Naive thymus-derived CD8-positive, alpha-beta T cell (primary cell): ENCODE measurements around the gene TBC1D22A. TPM values are rescaled to one million over a fixed set of nuclear protein-coding genes. Genes with fewer than 3 reads are reported as not detected.
A peak's percentile ranks its signal among the peaks of the same experiment; 100 is the strongest.

ENCODE experiments used
- ATAC-seq, 2 donors: fragments of 150-1000 bp; cut with Tn5 transposase in 1 of 2; sonication (Bioruptor Pico), chemical (Tn5 transposase) in 1 of 2; 1 replicate in 1 of 2; 2 replicates in 1 of 2; pipeline ENCODE4 v1.10.0; 2021; ENCODE audit warnings: mild to moderate bottlenecking in 2 of 2, moderate library complexity in 2 of 2
- POLR2A ChIA-PET: fragments of 350-600 bp; sonication (Branson Sonifier 250); formaldehyde crosslinking; loops from one replicate; lab custom pipeline; 2021; ENCODE audit warnings: antibody characterized with exemption; lab: Charles Lee
- DNase-seq, 10 donors: peaks; one replicate each; pipeline versions ENCODE4 v3.0.0 to v3.0.0-alpha.2; 2020 to 2022
- H3K27ac Mint-ChIP-seq, 10 donors: one replicate each; pipeline ENCODE4 v1.8.0; 2020 to 2022; ENCODE audit warnings: mild to moderate bottlenecking in 10 of 10, mixed read lengths in 10 of 10, moderate library complexity in 4 of 10, inconsistent platforms in 1 of 10
- H3K27me3 Mint-ChIP-seq, 5 donors: one replicate each; pipeline ENCODE4 v1.8.0; 2021 to 2022; ENCODE audit warnings: mixed read lengths in 5 of 5
- H3K36me3 Mint-ChIP-seq, 3 donors: one replicate each; pipeline ENCODE4 v1.8.0; 2020 to 2022; ENCODE audit warnings: mixed read lengths in 3 of 3, mild to moderate bottlenecking in 2 of 3, inconsistent platforms in 1 of 3
- H3K4me1 Mint-ChIP-seq, 4 donors: one replicate each; pipeline ENCODE4 v1.8.0; 2021 to 2022; ENCODE audit warnings: mixed read lengths in 4 of 4
- H3K4me3 Mint-ChIP-seq, 10 donors: one replicate each; pipeline ENCODE4 v1.8.0; 2020 to 2022; ENCODE audit warnings: mild to moderate bottlenecking in 10 of 10, mixed read lengths in 10 of 10, moderate library complexity in 6 of 10, inconsistent platforms in 1 of 10
- H3K9me3 Mint-ChIP-seq, 9 donors: one replicate each; pipeline ENCODE4 v1.8.0; 2020 to 2022; ENCODE audit warnings: mixed read lengths in 9 of 9, mild to moderate bottlenecking in 3 of 9, inconsistent platforms in 1 of 9, moderate library complexity in 1 of 9
- polyA plus RNA-seq, 3 donors: library from polyadenylated mRNA; unstranded; fragments of 300-500 nt; fragmentation: Illumina TruSeq; gene quantifications; one replicate each; pipeline ENCODE4 v1.2.3, GENCODE V29; 2021
- total RNA-seq, 8 experiments: library from RNA in 2 of 8; stranded (reverse) in 2 of 8; gene quantifications; one replicate each; pipeline ENCODE4 v1.2.3 and lab custom pipeline; 2021 to 2026

The TBC1D22A gene
- total and polyA plus RNA-seq, 5 experiments from 2014 or later = 23.0 to 57.2 (median 24.6) TPM

GRCh38 chr22:46875089-46875488 lies 112.6 kb downstream of the TBC1D22A start:
- Mint-ChIP-seq H3K4me3 (no peak overlapping the region), H3K27me3 (no peaks in the 10 kb centered on the region), H3K36me3 (peaks cover 18 to 43% (median 38%) of the 10 kb centered on the region in 3 donors), H3K27ac (no peak overlapping the region), H3K9me3 (peaks cover 6 to 34% (median 19%) of the 10 kb centered on the region in 9 donors), H3K4me1 (peaks cover 27 to 40% (median 33%) of the 10 kb centered on the region in 4 donors)
- DNase-seq = no peak
- ATAC-seq = no peak
- POLR2A ChIA-PET = no interaction called here

DNA sequence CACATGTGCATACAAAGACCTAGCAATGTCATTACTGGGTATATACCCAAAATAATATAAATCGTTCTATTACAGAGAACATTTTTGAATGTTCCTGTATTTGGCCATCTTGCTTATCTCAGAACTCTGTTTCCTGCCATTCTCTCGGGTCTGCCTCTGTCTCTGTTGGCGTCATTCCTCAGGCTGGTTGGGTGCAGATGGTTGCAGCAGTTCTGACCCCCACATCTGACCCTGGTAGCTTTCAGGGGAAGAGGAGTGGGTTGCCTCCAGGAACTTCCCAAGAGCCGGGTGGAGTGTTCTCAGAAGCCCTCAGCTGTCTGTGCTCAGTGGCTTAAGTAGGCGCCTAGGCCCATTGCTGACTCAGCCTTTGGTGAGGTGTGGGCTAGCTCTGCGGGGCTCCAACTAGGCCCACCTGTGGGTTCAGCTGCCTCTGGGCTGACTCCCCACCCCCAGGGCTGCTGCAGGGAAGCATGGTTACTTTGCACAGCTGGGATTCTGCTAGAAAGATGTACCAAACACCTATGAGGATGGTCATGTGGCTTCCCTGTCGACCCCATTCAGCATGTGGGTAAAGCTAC lies 114.0 kb downstream of the TBC1D22A start:
- Mint-ChIP-seq H3K27ac (peak overlapping the region in 4 of 10 donors; percentile 7 to 73 (median 11)), H3K9me3 (peaks cover 4 to 21% (median 11%) of the 10 kb centered on the region in 9 donors), H3K36me3 (peaks cover 5 to 40% (median 24%) of the 10 kb centered on the region in 3 donors), H3K4me3 (no peak overlapping the region), H3K27me3 (no peaks in the 10 kb centered on the region), H3K4me1 (peaks cover 35 to 44% (median 42%) of the 10 kb centered on the region in 4 donors)
- ATAC-seq (no peak), DNase-seq (no peak)
- POLR2A ChIA-PET = no interaction called here

DNA sequence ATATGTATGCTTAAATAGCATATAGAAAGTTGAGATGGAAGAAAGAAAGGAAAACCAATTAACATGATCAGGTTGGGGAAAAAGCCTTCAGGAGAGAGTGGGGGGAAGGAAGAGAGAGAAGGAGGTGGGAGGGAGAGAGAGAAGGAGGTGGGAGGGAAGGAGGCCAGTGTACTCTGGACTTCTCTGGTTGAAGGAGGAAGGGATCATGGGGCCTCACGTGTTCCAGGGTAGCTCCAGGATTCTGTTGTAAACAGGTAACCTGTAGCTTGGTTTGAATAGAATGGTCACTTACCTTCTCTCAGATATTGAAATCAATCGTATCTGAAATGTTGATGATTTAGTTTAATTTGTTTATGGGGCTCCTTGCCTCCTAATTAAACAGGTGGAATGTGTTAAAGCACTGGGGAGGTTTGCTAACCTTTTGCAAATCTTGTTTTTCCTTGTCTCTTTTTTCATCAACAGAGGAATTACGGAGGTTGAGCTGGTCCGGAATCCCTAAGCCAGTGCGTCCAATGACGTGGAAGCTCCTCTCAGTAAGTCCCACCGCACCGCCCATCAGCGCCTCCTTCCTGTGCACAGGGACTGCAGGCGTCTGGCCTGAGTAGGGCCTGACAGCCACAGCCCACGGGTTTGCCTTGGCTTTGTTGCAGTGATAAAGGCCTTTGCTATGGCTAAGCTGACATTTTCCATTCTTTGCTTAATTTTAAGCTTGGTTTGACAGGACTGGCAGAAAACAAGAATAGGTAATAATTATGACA lies 115.9 kb downstream of the TBC1D22A start:
- Mint-ChIP-seq H3K36me3 (peaks cover 0 to 34% (median 7%) of the 10 kb centered on the region in 3 donors), H3K27ac (peak overlapping the region in 8 of 10 donors; percentile 9 to 71 (median 60)), H3K9me3 (peaks cover 0 to 7% (median 0%) of the 10 kb centered on the region in 9 donors), H3K4me3 (no peak overlapping the region), H3K27me3 (no peaks in the 10 kb centered on the region), H3K4me1 (peaks cover 38 to 48% (median 46%) of the 10 kb centered on the region in 4 donors)
- POLR2A ChIA-PET = no interaction called here
- no peak for DNase-seq
- ATAC-seq = no peak

DNA sequence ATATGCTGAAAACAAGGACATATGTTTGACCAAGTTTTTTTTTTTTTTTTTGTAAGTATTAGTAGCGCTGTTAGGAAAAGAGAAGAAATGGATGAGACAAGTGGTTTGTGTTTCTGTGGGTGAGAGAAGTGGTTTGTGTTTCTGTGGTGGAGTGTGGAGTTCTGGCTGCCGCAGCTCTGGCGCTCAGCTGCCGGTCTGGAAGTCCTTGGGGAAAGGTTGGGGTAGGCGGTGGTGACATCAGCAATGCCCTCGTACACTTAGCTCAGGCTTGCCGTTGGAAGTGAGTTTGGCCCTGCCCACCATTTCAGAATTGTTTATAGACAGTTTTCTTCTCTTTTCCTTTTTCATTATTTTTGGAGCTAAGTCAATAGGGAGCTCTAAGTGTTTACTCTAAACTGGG lies 116.6 kb downstream of the TBC1D22A start:
- H3K9me3 Mint-ChIP-seq = no peaks in the 10 kb centered on the region
- POLR2A ChIA-PET = interaction anchor here (0.5 kb wide), 1 partner anchor 73 kb away, joined by 4 read pairs; no protein-coding TSS in a partner anchor
- peaks cover 40 to 55% (median 45%) of the 10 kb centered on the region in 4 donors for H3K4me1 Mint-ChIP-seq
- ATAC-seq (no peak), DNase-seq (no peak)
- H3K27me3 Mint-ChIP-seq = no peaks in the 10 kb centered on the region
- H3K27ac Mint-ChIP-seq = peak overlapping the region in 2 of 10 donors; percentile 42 to 65
- no peak overlapping the region for H3K4me3 Mint-ChIP-seq
- peaks cover 0 to 40% (median 2%) of the 10 kb centered on the region in 3 donors for H3K36me3 Mint-ChIP-seq

GRCh38 chr22:46881373-46882118 lies 119.1 kb downstream of the TBC1D22A start:
- no peak for DNase-seq
- no peak overlapping the region for H3K4me3 Mint-ChIP-seq

DNA sequence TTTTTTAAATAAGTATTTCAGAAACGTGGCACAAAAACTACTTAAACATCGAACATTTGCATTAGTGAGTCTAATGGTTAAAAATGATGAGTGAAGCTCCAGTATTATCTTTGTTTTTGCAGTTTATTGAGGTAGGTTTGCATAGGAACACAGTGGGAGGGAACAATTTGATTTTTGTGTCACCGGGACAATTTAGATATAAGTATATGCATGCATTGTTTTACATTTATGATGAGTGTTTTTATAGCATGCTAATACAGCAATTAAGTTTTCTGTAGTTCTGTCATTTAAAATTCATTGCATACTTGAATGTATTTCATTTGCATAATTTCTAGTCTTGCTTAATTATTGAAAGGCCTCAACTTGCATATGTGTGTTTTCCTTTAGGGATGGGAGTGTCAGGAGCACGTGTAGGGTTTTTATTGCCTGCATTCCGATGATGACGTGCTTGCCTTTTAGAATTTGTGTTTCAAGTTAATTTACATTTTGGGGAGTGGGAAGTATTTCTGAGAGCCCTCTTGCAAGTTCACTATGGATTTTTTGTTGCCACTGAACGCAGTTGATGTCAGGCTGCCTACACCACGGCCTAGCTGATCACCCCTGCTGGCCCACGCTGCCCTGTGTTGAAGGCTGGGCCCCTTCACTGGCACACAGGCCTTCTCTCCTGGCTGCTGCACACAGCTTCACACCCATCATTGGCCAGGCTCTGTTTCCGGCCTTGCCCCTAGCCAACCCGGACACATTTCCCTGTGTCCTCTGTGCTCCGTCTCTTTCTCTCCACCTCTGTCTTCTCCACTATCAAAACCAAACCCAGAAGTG lies 120.9 kb downstream of the TBC1D22A start:
- peak overlapping the region in 4 of 10 donors; percentile 6 to 77 (median 18) for H3K27ac Mint-ChIP-seq
- H3K4me1 Mint-ChIP-seq = peaks cover 17 to 41% (median 29%) of the 10 kb centered on the region in 4 donors
- no peak overlapping the region for H3K4me3 Mint-ChIP-seq
- no peaks in the 10 kb centered on the region for H3K27me3 Mint-ChIP-seq
- no peaks in the 10 kb centered on the region for H3K9me3 Mint-ChIP-seq
- ATAC-seq (no peak), DNase-seq (no peak)
- POLR2A ChIA-PET = no interaction called here
- H3K36me3 Mint-ChIP-seq = peaks cover 0 to 53% (median 1%) of the 10 kb centered on the region in 3 donors

More at GRCh38 chr22:46881373-46882118, 119.1 kb downstream of the TBC1D22A start:
- Mint-ChIP-seq H3K27ac (peak overlapping the region in 2 of 10 donors; percentile 53 to 58), H3K36me3 (peaks cover 0 to 59% (median 1%) of the 10 kb centered on the region in 3 donors), H3K9me3 (no peaks in the 10 kb centered on the region), H3K27me3 (no peaks in the 10 kb centered on the region), H3K4me1 (peaks cover 30 to 55% (median 39%) of the 10 kb centered on the region in 4 donors)
- POLR2A ChIA-PET = no interaction called here
- no peak for ATAC-seq

DNA sequence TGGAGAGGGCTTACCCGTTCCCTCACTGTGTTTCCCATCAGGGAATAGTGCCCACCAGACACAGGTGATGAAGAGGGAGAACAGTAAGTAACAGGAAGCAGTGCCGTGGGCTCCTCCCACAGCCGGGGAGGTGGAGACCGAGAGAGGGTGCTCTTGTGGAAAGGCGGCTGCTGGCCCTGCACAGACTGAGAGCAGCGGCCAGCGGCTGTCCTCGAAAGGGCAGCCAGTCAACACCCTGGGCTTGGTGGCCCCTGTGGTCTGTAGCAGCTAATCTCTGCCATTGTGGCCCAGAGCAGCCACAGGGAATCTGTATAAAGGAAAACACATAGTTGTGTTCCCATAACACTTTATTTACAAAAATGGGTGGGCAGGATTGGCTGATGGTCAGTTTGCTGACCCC lies 121.9 kb downstream of the TBC1D22A start:
- H3K36me3 Mint-ChIP-seq = peaks cover 0 to 45% (median 1%) of the 10 kb centered on the region in 3 donors
- no peaks in the 10 kb centered on the region for H3K27me3 Mint-ChIP-seq

GRCh38 chr22:46887978-46888377 lies 125.5 kb downstream of the TBC1D22A start:
- no peaks in the 10 kb centered on the region for H3K27me3 Mint-ChIP-seq
- peaks cover 2 to 18% (median 17%) of the 10 kb centered on the region in 4 donors for H3K4me1 Mint-ChIP-seq
- no peak overlapping the region for H3K4me3 Mint-ChIP-seq
- no peak for ATAC-seq
- no peak for DNase-seq
- H3K27ac Mint-ChIP-seq = peak overlapping the region in 2 of 10 donors; percentile 22 to 52
- peaks cover 0 to 54% (median 3%) of the 10 kb centered on the region in 3 donors for H3K36me3 Mint-ChIP-seq
- H3K9me3 Mint-ChIP-seq = no peaks in the 10 kb centered on the region
- POLR2A ChIA-PET = no interaction called here

More for the DNA sequence above, 121.9 kb downstream of the TBC1D22A start:
- Mint-ChIP-seq H3K9me3 (no peaks in the 10 kb centered on the region), H3K27ac (peak overlapping the region in 4 of 10 donors; percentile 22 to 71 (median 50)), H3K4me3 (no peak overlapping the region), H3K4me1 (peaks cover 12 to 40% (median 26%) of the 10 kb centered on the region in 4 donors)
- no peak for DNase-seq
- no peak for ATAC-seq
- POLR2A ChIA-PET = no interaction called here

DNA sequence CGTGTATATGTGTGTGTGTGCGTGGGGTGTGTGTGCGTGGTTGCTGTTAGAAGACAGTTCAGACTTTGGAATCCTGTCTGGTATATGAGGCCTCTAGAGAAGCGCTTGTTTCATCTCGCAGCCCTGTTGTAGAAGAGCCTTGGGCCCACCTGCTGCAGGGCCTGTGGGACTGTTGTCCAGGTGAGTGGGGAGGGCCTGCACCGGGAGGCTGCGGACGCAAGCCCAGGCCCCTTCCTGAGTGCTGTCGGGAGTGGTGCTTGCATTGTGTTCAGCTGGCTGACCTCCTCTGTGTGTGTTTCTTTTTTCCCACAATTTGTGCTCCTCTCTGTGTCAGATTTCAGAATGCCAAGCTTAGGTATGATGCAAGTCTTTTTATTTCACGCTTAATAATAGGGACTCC lies 128.4 kb downstream of the TBC1D22A start:
- Mint-ChIP-seq H3K27me3 (no peaks in the 10 kb centered on the region), H3K36me3 (peaks cover 0 to 60% (median 2%) of the 10 kb centered on the region in 3 donors), H3K27ac (peak overlapping the region in 1 of 10 donors; percentile 27), H3K4me1 (peaks cover 3 to 16% (median 9%) of the 10 kb centered on the region in 4 donors), H3K9me3 (no peaks in the 10 kb centered on the region), H3K4me3 (no peak overlapping the region)
- POLR2A ChIA-PET = no interaction called here
- no peak for DNase-seq
- ATAC-seq = no peak

DNA sequence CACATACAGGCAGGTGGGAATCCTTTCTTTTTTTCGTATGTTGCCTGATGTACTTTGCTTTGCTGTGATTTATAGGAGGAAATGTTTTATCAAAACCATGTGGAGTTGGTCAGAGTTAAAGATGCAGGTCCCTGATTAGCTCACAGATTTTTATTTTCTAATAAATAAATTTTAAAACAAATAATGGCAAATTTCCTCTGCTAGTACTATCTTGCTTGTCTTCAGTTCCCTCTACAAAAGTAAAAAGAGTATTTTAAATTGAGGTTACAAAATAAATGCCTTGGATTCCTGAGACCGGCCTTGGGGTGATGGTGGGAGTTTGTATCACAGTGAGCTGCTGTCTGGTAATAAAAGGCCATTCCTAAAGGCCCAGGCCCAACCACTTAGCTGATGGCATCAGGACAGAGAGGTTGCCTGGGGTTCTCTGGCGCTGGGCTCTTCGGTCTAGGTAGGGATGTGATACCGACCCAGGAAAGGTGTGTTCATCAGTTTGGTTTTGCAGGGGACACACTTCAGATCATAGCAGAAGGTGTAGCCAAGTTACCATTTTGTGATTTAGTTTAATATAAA lies 129.0 kb downstream of the TBC1D22A start:
- Mint-ChIP-seq H3K4me3 (no peak overlapping the region), H3K4me1 (peaks cover 9 to 22% (median 15%) of the 10 kb centered on the region in 4 donors), H3K27ac (no peak overlapping the region), H3K9me3 (no peaks in the 10 kb centered on the region), H3K36me3 (peaks cover 0 to 61% (median 2%) of the 10 kb centered on the region in 3 donors), H3K27me3 (no peaks in the 10 kb centered on the region)
- DNase-seq (no peak), ATAC-seq (no peak)
- POLR2A ChIA-PET = no interaction called here

DNA sequence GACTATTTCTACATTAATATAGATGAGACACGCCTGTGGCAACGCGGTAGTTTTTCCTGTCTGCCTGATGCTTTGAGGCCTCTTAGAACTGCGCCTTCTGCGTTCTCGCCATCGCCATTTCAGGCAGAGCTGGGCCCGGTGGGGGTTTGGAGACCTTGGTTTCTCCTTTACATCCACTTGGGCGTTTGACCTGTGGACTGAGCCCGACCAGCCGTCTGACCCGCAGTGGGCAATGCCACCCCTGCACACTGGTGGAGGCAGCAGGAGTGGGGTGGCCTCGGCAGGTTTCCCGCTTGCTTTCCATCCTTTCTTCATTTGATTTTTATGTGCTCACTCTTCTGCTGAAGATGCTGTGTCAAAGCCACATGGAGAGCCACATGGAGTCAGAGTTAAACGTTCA lies 130.4 kb downstream of the TBC1D22A start:
- peaks cover 14 to 25% (median 21%) of the 10 kb centered on the region in 4 donors for H3K4me1 Mint-ChIP-seq
- DNase-seq (no peak), ATAC-seq (no peak)
- H3K9me3 Mint-ChIP-seq = no peaks in the 10 kb centered on the region
- POLR2A ChIA-PET = interaction anchor here (0.6 kb wide), 1 partner anchor 38 kb away, joined by 3 read pairs; no protein-coding TSS in a partner anchor
- H3K27me3 Mint-ChIP-seq = no peaks in the 10 kb centered on the region
- peak overlapping the region in 1 of 10 donors; percentile 50 for H3K27ac Mint-ChIP-seq
- no peak overlapping the region for H3K4me3 Mint-ChIP-seq
- peaks cover 0 to 69% (median 4%) of the 10 kb centered on the region in 3 donors for H3K36me3 Mint-ChIP-seq
